Neural crest cell (in vitro differentiated cells): ENCODE data around the gene NRTN. TPM values are rescaled to one million over a fixed set of nuclear protein-coding genes. Genes with fewer than 3 reads are reported as not detected.

ENCODE experiments used
- DNase-seq: peaks from one replicate; pipeline ENCODE4 v3.0.0; 2021; ENCODE audit warnings: low read depth, mixed read lengths, low spot score
- H3K27ac Mint-ChIP-seq: one replicate; pipeline ENCODE4 v1.8.0; 2021; ENCODE audit warnings: mild to moderate bottlenecking, mixed read lengths; ENCODE audit not compliant: unreplicated experiment
- H3K27me3 Mint-ChIP-seq: 2 replicates; pipeline ENCODE4 v1.8.0; 2021; ENCODE audit warnings: low read depth, mild to moderate bottlenecking, mixed read lengths
- H3K36me3 Mint-ChIP-seq: 2 replicates; pipeline ENCODE4 v1.8.0; 2021; ENCODE audit warnings: low read depth, mild to moderate bottlenecking, mixed read lengths
- H3K4me1 Mint-ChIP-seq: 2 replicates; pipeline ENCODE4 v1.8.0; 2021; ENCODE audit warnings: mixed read lengths
- H3K4me3 Mint-ChIP-seq: one replicate; pipeline ENCODE4 v1.8.0; 2021; ENCODE audit warnings: mild to moderate bottlenecking, mixed read lengths
- H3K9me3 Mint-ChIP-seq: 2 replicates; pipeline ENCODE4 v1.8.0; 2021; ENCODE audit warnings: mixed read lengths
- CTCF ChIP-seq: fragments of 200-600 bp; sonication (generic); conservative IDR thresholded peaks from 2 replicates; pipeline ENCODE4 v1.5.0; 2021; ENCODE audit warnings: antibody characterized with exemption, mild to moderate bottlenecking
- total RNA-seq: library from RNA; stranded (reverse); gene quantifications from 2 replicates; pipeline ENCODE4 v1.2.1, GENCODE V29; 2021

Gene NRTN
- total RNA-seq, 1 donor from 2014 or later = 4.8 TPM

DNA sequence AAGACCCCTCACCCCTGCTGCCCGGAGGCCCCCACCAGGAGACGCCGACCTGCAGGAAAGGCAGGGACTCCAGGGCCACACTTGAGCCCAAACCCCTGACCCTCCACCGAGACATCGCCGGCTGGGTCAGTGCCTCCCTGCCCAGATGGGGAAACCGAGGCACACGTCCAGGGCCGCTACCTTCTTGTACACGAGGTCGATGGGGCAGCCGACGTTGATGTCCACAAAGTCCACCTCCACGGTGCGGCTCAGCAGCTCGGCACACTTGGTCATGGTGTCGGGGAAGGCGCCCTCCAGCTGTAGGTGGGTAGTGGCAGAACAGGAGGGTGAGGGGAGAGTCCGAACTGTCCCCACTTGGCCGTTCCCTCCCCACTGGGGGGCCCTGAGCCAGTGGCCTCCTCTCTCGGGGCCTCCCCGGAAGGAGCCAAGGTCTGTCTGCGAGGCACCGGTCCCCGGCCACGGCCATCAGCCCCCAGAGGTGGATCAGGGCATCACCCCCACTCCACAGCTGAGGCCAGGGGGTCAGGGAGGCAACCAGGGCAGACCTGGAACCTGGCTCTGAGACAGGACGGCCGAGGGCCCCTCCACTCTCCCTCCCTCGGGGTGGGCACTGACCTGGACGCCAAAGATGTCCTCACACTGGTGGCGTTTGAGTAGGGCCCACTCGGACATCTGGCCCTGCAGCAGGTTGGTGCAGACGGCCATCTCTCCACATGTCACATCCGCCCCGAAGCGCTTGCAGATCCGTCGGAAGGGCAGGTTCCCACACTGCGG is 17.3 kb upstream of the NRTN start:
- Mint-ChIP-seq H3K27me3 (peaks cover 3% of the 10 kb centered on the region), H3K4me3 (peak overlapping the region; percentile 41), H3K36me3 (peaks cover 16% of the 10 kb centered on the region), H3K27ac (no peak overlapping the region), H3K9me3 (peaks cover 2% of the 10 kb centered on the region), H3K4me1 (peaks cover 14% of the 10 kb centered on the region)
- TF ChIP-seq CTCF = no peak
- DNase-seq = no peak

DNA sequence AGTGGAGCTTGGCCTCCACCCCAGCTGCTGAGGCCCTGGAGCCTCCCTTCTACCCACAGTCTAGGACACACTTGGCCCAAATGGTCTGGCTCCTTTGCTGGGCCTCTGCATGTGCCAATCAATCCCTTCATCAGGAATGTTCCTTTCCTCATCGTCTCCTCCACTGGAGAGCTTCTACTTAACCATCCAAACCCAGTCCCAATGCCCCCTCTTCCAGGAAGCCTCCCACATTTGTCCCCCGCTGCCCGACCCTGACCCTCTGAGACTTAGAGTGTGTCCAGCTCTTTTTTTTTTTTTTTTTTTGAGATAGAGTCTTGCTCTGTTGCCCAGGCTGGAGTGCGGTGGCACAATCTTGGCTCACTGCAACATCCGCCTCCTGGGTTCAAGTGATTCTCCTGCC is 16.4 kb upstream of the NRTN start:
- H3K4me1 Mint-ChIP-seq = peaks cover 14% of the 10 kb centered on the region
- H3K9me3 Mint-ChIP-seq = peaks cover 2% of the 10 kb centered on the region
- DNase-seq = no peak
- TF ChIP-seq CTCF = no peak
- H3K27me3 Mint-ChIP-seq = peaks cover 3% of the 10 kb centered on the region
- no peak overlapping the region for H3K27ac Mint-ChIP-seq
- H3K36me3 Mint-ChIP-seq = peaks cover 16% of the 10 kb centered on the region
- H3K4me3 Mint-ChIP-seq = peak overlapping the region; percentile 41

- DNase-seq = no peak
- Mint-ChIP-seq H3K27ac (no peak overlapping the region), H3K4me3 (peak overlapping the region; percentile 73), H3K27me3 (peaks cover 3% of the 10 kb centered on the region), H3K36me3 (peaks cover 16% of the 10 kb centered on the region), H3K4me1 (peaks cover 14% of the 10 kb centered on the region), H3K9me3 (peaks cover 2% of the 10 kb centered on the region)
- no peak for TF ChIP-seq CTCF
Measured at GRCh38 chr19:5789351-5789761, 15.5 kb upstream of the NRTN start.

- Mint-ChIP-seq H3K4me1 (peaks cover 14% of the 10 kb centered on the region), H3K27ac (no peak overlapping the region), H3K9me3 (peaks cover 2% of the 10 kb centered on the region), H3K36me3 (peaks cover 16% of the 10 kb centered on the region), H3K27me3 (peaks cover 3% of the 10 kb centered on the region), H3K4me3 (peak overlapping the region; percentile 99)
- no peak for DNase-seq
- TF ChIP-seq CTCF = no peak
Measured at GRCh38 chr19:5789886-5790558, 14.8 kb upstream of the NRTN start.

GRCh38 chr19:5790559-5791520 is 14.0 kb upstream of the NRTN start, which contains the start of gene DUS3L:
Gene DUS3L, minus strand, starts transcription at chr19:5791163. Its CDS starts 22 bp downstream, at chr19:5791141.
- peaks cover 16% of the 10 kb centered on the region for H3K36me3 Mint-ChIP-seq
- no peak for TF ChIP-seq CTCF
- H3K4me3 Mint-ChIP-seq = peak within 1 kb of the TSS; percentile 99
- peaks cover 3% of the 10 kb centered on the region for H3K27me3 Mint-ChIP-seq
- peaks cover 2% of the 10 kb centered on the region for H3K9me3 Mint-ChIP-seq
- H3K27ac Mint-ChIP-seq = peak within 1 kb of the TSS; percentile 100
- H3K4me1 Mint-ChIP-seq = peaks cover 14% of the 10 kb centered on the region
- peak; percentile 95 for DNase-seq
